ENCODE measurements around the gene TMSB15B. TPM values are rescaled to one million over a fixed set of nuclear protein-coding genes. Genes with fewer than 3 reads are reported as not detected.
"Not testable (repeated sequence)": the region's sequence is repeated elsewhere in the genome, so short reads cannot be mapped to it uniquely, and the experiment has no call there.

TMSB15B gene
- total RNA-seq, 1 experiment from 2014 or later: 0.39 TPM

- Histone ChIP-seq H3K9me2 (ENCODE audit: insufficient read depth) (no peaks in the 10 kb centered on the region), H3K79me2 (ENCODE audit: insufficient read depth, low read length) (no peaks in the 10 kb centered on the region), H3K4me1 (ENCODE audit: control insufficient read depth in 1 of 2, insufficient read depth in 2 of 2, low read length in 2 of 2) (no peaks in the 10 kb centered on the region), H3K4me2 (ENCODE audit: low read length) (no peak overlapping the region), H3K27ac (ENCODE audit: low read depth, low read length) (no peak overlapping the region), H3K36me3 (ENCODE audit: control insufficient read depth in 1 of 2, insufficient read depth in 2 of 2, low read length in 2 of 2) (no peaks in the 10 kb centered on the region), H3K4me3 (replicated peaks in 1 of 2; ENCODE audit: low read depth in 1 of 2, low read length in 2 of 2) (no peak overlapping the region), H3K9me3 (ENCODE audit: control insufficient read depth in 1 of 2, insufficient read depth in 1 of 2, low read depth in 1 of 2, low read length in 2 of 2) (no peaks in the 10 kb centered on the region), H3K27me3 (ENCODE audit: insufficient read depth, low read length) (no peaks in the 10 kb centered on the region), H4K20me1 (ENCODE audit: insufficient read depth) (no peaks in the 10 kb centered on the region; the same call in 1 of the 2 replicates), H2AFZ (ENCODE audit: low read depth, low read length, poor library complexity, severe bottlenecking) (no peak overlapping the region), H3K9ac (ENCODE audit: low read length) (no peak overlapping the region)
- ChIA-PET POLR2A (interaction anchor here (0.9 kb wide), 1 partner anchor 13 kb away, joined by 4 read pairs; no protein-coding TSS in a partner anchor), RAD21 (ENCODE audit: low non-redundant PET in 1 of 2, low total read pairs in 2 of 2, uncharacterized antibody in 2 of 2, unreplicated experiment in 2 of 2) (no interaction called here), CTCF (interaction anchor here (1.8 kb wide), 1 partner anchor 14 kb away, joined by 6 read pairs; no protein-coding TSS in a partner anchor)
- DNase-seq (ENCODE audit: low read depth, low spot score) (no peak), ATAC-seq (no peak)
- intact Hi-C loops (cut with micrococcal nuclease): no loop called here
- BruUV-seq (replicated peaks): no TSS peak
- TF ChIP-seq POLR2AphosphoS5 (IDR thresholded peaks at IDR 0.05; ENCODE audit: low read depth, low read length) (no peak), EGR1 (IDR thresholded peaks at IDR 0.05; ENCODE audit: low read depth) (no peak), SRF (IDR thresholded peaks at IDR 0.05; ENCODE audit: low read depth) (no peak), CBX3 (IDR thresholded peaks at IDR 0.05; ENCODE audit: low read depth) (no peak), EZH2 (IDR thresholded peaks at IDR 0.05) (no peak), SP1 (IDR thresholded peaks at IDR 0.05; ENCODE audit: low read depth) (no peak), RAD21 (IDR thresholded peaks at IDR 0.05; ENCODE audit: low read depth) (no peak), FOSL1 (IDR thresholded peaks at IDR 0.05; ENCODE audit: low read depth) (no peak), SIN3A (IDR thresholded peaks at IDR 0.05; ENCODE audit: low read depth) (no peak), ZBTB33 (IDR thresholded peaks at IDR 0.05; ENCODE audit: extremely low read depth, insufficient replicate concordance, low read length) (no peak), EZH2phosphoT487 (IDR thresholded peaks at IDR 0.05; ENCODE audit: borderline replicate concordance) (no peak), JUND (IDR thresholded peaks at IDR 0.05) (no peak), CTCF (IDR thresholded peaks at IDR 0.05 in 2 of 3, conservative IDR thresholded peaks at IDR 0.05 in 1 of 3; ENCODE audit: borderline replicate concordance in 1 of 3, insufficient read depth in 1 of 3, low read depth in 2 of 3, low read length in 2 of 3) (no peak), YY1 (IDR thresholded peaks at IDR 0.05; ENCODE audit: extremely low read depth, insufficient replicate concordance, low read depth, low read length) (no peak), ATF3 (IDR thresholded peaks at IDR 0.05) (no peak), ZNF274 (IDR thresholded peaks at IDR 0.05; ENCODE audit: low read depth, low read length) (no peak), CEBPB (IDR thresholded peaks at IDR 0.05; ENCODE audit: low read depth) (no peak), ELF1 (IDR thresholded peaks at IDR 0.05; ENCODE audit: borderline replicate concordance, low read depth) (no peak)
These were observed 30.3 kb upstream of the TMSB15B start for GRCh38 chrX:103932133-103932532.

GRCh38 chrX:103940257-103940656 lies 22.2 kb upstream of the TMSB15B start:
- H3K9me3 ChIP-seq (ENCODE audit: control insufficient read depth in 1 of 2, insufficient read depth in 1 of 2, low read depth in 1 of 2, low read length in 2 of 2); H3K4me2 ChIP-seq (ENCODE audit: low read length); H2AFZ ChIP-seq (ENCODE audit: low read depth, low read length, poor library complexity, severe bottlenecking); H3K9me2 ChIP-seq (ENCODE audit: insufficient read depth); BruUV-seq (replicated peaks); POLR2A ChIA-PET; H3K27ac ChIP-seq (ENCODE audit: low read depth, low read length); RAD21 ChIA-PET (ENCODE audit: low non-redundant PET in 1 of 2, low total read pairs in 2 of 2, uncharacterized antibody in 2 of 2, unreplicated experiment in 2 of 2); H3K9ac ChIP-seq (ENCODE audit: low read length); H3K4me1 ChIP-seq (ENCODE audit: control insufficient read depth in 1 of 2, insufficient read depth in 2 of 2, low read length in 2 of 2); ATAC-seq; H4K20me1 ChIP-seq (ENCODE audit: insufficient read depth); DNase-seq (ENCODE audit: low read depth, low spot score); H3K4me3 ChIP-seq (replicated peaks in 1 of 2; ENCODE audit: low read depth in 1 of 2, low read length in 2 of 2); H3K36me3 ChIP-seq (ENCODE audit: control insufficient read depth in 1 of 2, insufficient read depth in 2 of 2, low read length in 2 of 2); H3K27me3 ChIP-seq (ENCODE audit: insufficient read depth, low read length); H3K79me2 ChIP-seq (ENCODE audit: insufficient read depth, low read length); intact Hi-C loops (cut with micrococcal nuclease): not testable (repeated sequence)
- CTCF ChIA-PET: interaction anchor here (2.9 kb wide), 1 partner anchor 95 kb away, joined by 25 read pairs; no protein-coding TSS in a partner anchor

Data from HCT116 (cell line).